GM23248 (cell line): ENCODE results near the gene IL1RAPL2. TPM values are rescaled to one million over a fixed set of nuclear protein-coding genes. Genes with fewer than 3 reads are reported as not detected.
"Not testable (repeated sequence)": the region's sequence is repeated elsewhere in the genome, so short reads cannot be mapped to it uniquely, and the experiment has no call there.

Source experiments
- DNase-seq: peaks from one replicate; pipeline ENCODE4 v3.0.0-alpha.2; 2015
- H2AFZ ChIP-seq: fragments of 200-600 bp; sonication (generic); 2 replicates; pipeline ENCODE4 v1.6.1; 2016; ENCODE audit warnings: antibody characterized with exemption
- H3F3A ChIP-seq: fragments of 200-600 bp; sonication (generic); 2 replicates; pipeline ENCODE4 v1.6.1; 2016; ENCODE audit warnings: mild to moderate bottlenecking, antibody characterized with exemption, mixed run types; ENCODE audit not compliant: insufficient read depth
- H3K27ac ChIP-seq: fragments of 200-600 bp; sonication (generic); 2 replicates; pipeline ENCODE4 v1.5.1; 2016; ENCODE audit warnings: mild to moderate bottlenecking
- H3K27me3 ChIP-seq: fragments of 200-600 bp; sonication (generic); replicated peaks from 2 replicates; pipeline ENCODE4 v1.6.1; 2016; ENCODE audit warnings: mild to moderate bottlenecking; ENCODE audit not compliant: insufficient read depth
- H3K36me3 ChIP-seq: fragments of 200-600 bp; sonication (generic); 2 replicates; pipeline ENCODE4 v1.6.1; 2016; ENCODE audit warnings: low read depth, mild to moderate bottlenecking
- H3K4me1 ChIP-seq: fragments of 200-600 bp; sonication (generic); 2 replicates; pipeline ENCODE4 v1.6.1; 2016; ENCODE audit warnings: mild to moderate bottlenecking; ENCODE audit not compliant: insufficient read depth
- H3K4me2 ChIP-seq: fragments of 200-600 bp; sonication (generic); one replicate; pipeline ENCODE4 v1.6.1; 2016; ENCODE audit warnings: mild to moderate bottlenecking; ENCODE audit not compliant: unreplicated experiment
- H3K4me3 ChIP-seq: fragments of 200-600 bp; sonication (generic); 2 replicates; pipeline ENCODE4 v1.5.1; 2016; ENCODE audit warnings: mild to moderate bottlenecking
- H3K79me2 ChIP-seq: fragments of 200-600 bp; sonication (generic); 2 replicates; pipeline ENCODE4 v1.6.1; 2016; ENCODE audit warnings: mild to moderate bottlenecking; ENCODE audit not compliant: insufficient read depth
- H3K9ac ChIP-seq: fragments of 200-600 bp; sonication (generic); 2 replicates; pipeline ENCODE4 v1.6.1; 2016; ENCODE audit warnings: mild to moderate bottlenecking
- H3K9me2 ChIP-seq: fragments of 200-600 bp; sonication (generic); 2 replicates; pipeline ENCODE4 v1.6.1; 2016; ENCODE audit warnings: mixed run types, mild to moderate bottlenecking, moderate library complexity; ENCODE audit not compliant: insufficient read depth
- H3K9me3 ChIP-seq: fragments of 200-600 bp; sonication (generic); one replicate; pipeline ENCODE4 v1.6.1; 2017; ENCODE audit warnings: low read depth
- H4K20me1 ChIP-seq: fragments of 200-600 bp; sonication (generic); 2 replicates; pipeline ENCODE4 v1.6.0; 2016; ENCODE audit not compliant: insufficient read depth
- EZH2 ChIP-seq: fragments of 200-600 bp; sonication (generic); IDR thresholded peaks from 2 replicates; pipeline ENCODE4 v1.6.1; 2018; ENCODE audit warnings: antibody characterized with exemption, mild to moderate bottlenecking; ENCODE audit not compliant: insufficient read depth, poor library complexity, severe bottlenecking
- EZH2phosphoT487 ChIP-seq: fragments of 200-600 bp; sonication (generic); IDR thresholded peaks from 2 replicates; pipeline ENCODE4 v1.6.1; 2018; ENCODE audit warnings: antibody characterized with exemption, moderate library complexity, mild to moderate bottlenecking, low read depth; ENCODE audit not compliant: insufficient read depth
- WGBS, 2 experiments: methylation state at CpG; one replicate each; pipeline ENCODE4 v1.1.6; 2015 to 2017; ENCODE audit warnings: low lambda C conversion rate in 2 of 2, low coverage in 1 of 2; ENCODE audit errors: missing lambda C conversion rate in 2 of 2; 5-methylcytosine and 5-hydroxymethylcytosine counted together
- in situ Hi-C: fragments of 300-500 bp; cut with MboI; formaldehyde crosslinking; loops from 2 replicates; pipeline ENCODE4 v1.15.0; 2020
- polyA plus RNA-seq: library from polyadenylated mRNA; unstranded; fragments of >200 nt; fragmentation: Nextera tagmentation; extraction: Ambion mirVana; gene quantifications from 2 replicates; pipeline ENCODE4 v1.2.1, GENCODE V29; 2016
- total RNA-seq: library from RNA; depleted of rRNA; stranded (reverse); fragments of >200 nt; shearing (Covaris generic); gene quantifications from 2 replicates; pipeline ENCODE4 v1.2.3, GENCODE V29; 2014

Gene IL1RAPL2
- total and polyA plus RNA-seq, 2 experiments from 2014 or later: not detected

GRCh38 chrX:104668550-104668949 is 102.6 kb downstream of the IL1RAPL2 start:
- DNase-seq: peak; percentile 4
- Histone ChIP-seq H3K27ac (no peak overlapping the region), H3K9me3 (no peaks in the 10 kb centered on the region), H3F3A (no peaks in the 10 kb centered on the region), H3K4me1 (no peaks in the 10 kb centered on the region), H3K9me2 (no peaks in the 10 kb centered on the region), H4K20me1 (no peaks in the 10 kb centered on the region), H2AFZ (no peak overlapping the region), H3K79me2 (no peaks in the 10 kb centered on the region), H3K4me2 (no peak overlapping the region), H3K36me3 (no peaks in the 10 kb centered on the region), H3K9ac (no peak overlapping the region), H3K27me3 (no peaks in the 10 kb centered on the region), H3K4me3 (no peak overlapping the region)
- TF ChIP-seq EZH2 (no peak), EZH2phosphoT487 (no peak)
- WGBS, 2 experiments: 4 to 7% methylated on average over 3 of the region's 3 CpGs
- in situ Hi-C loops: no loop called here

GRCh38 chrX:104669063-104669462 is 103.1 kb downstream of the IL1RAPL2 start:
- Histone ChIP-seq H3F3A (no peaks in the 10 kb centered on the region), H4K20me1 (no peaks in the 10 kb centered on the region), H3K36me3 (no peaks in the 10 kb centered on the region), H2AFZ (no peak overlapping the region), H3K9ac (no peak overlapping the region), H3K9me3 (no peaks in the 10 kb centered on the region), H3K4me2 (no peak overlapping the region), H3K79me2 (no peaks in the 10 kb centered on the region), H3K4me3 (no peak overlapping the region), H3K4me1 (no peaks in the 10 kb centered on the region), H3K27me3 (no peaks in the 10 kb centered on the region), H3K9me2 (no peaks in the 10 kb centered on the region), H3K27ac (no peak overlapping the region)
- TF ChIP-seq EZH2phosphoT487: no peak
- no peak for TF ChIP-seq EZH2
- no peak for DNase-seq
- 9 to 10% methylated on average over 4 of the region's 4 CpGs for WGBS, 2 experiments
- in situ Hi-C loops: no loop called here

GRCh38 chrX:104670051-104670450 is 104.1 kb downstream of the IL1RAPL2 start:
- H3K9me2 ChIP-seq: no peaks in the 10 kb centered on the region
- in situ Hi-C loops: no loop called here
- WGBS, 2 experiments: 40 to 48% methylated on average over 3 to 4 of the region's 4 CpGs
- H3K36me3 ChIP-seq: no peaks in the 10 kb centered on the region
- H3K27me3 ChIP-seq: no peaks in the 10 kb centered on the region
- H3K79me2 ChIP-seq: no peaks in the 10 kb centered on the region
- no peak overlapping the region for H3K4me2 ChIP-seq
- H3K4me1 ChIP-seq: no peaks in the 10 kb centered on the region
- H2AFZ ChIP-seq: no peak overlapping the region
- no peak for TF ChIP-seq EZH2phosphoT487
- no peak for TF ChIP-seq EZH2
- no peaks in the 10 kb centered on the region for H4K20me1 ChIP-seq
- no peaks in the 10 kb centered on the region for H3F3A ChIP-seq
- no peak overlapping the region for H3K9ac ChIP-seq
- H3K4me3 ChIP-seq: no peak overlapping the region
- no peaks in the 10 kb centered on the region for H3K9me3 ChIP-seq
- no peak for DNase-seq
- no peak overlapping the region for H3K27ac ChIP-seq

DNA sequence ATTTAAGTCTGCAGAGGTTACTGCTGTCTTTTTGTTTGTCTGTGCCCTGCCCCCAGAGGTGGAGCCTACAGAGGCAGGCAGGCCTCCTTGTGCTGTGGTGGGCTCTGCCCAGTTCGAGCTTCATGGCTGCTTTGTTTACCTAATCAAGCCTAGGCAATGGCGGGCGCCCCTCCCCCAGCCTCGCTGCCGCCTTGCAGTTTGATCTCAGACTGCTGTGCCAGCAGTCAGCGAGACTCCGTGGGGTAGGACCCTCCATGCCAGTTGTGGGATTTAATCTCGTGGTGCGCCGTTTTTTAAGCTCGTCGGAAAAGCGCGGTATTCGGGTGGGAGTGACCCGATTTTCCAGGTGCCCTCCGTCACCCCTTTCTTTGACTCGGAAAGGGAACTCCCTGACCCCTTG is 111.5 kb downstream of the IL1RAPL2 start:
- H2AFZ ChIP-seq, H3K27me3 ChIP-seq, H4K20me1 ChIP-seq, DNase-seq, H3K79me2 ChIP-seq, H3K36me3 ChIP-seq, H3K9ac ChIP-seq, H3K4me3 ChIP-seq, H3K4me1 ChIP-seq, H3K27ac ChIP-seq, H3F3A ChIP-seq, in situ Hi-C loops, H3K9me3 ChIP-seq, H3K9me2 ChIP-seq, H3K4me2 ChIP-seq: not testable (repeated sequence)
- 61 to 67% methylated on average over 12 to 17 of the region's 18 CpGs for WGBS, 2 experiments

- Histone ChIP-seq H3K9me2 (no peaks in the 10 kb centered on the region), H3K9ac (no peak overlapping the region), H3K4me2 (no peak overlapping the region), H3K4me3 (no peak overlapping the region), H3K4me1 (no peaks in the 10 kb centered on the region), H3K79me2 (no peaks in the 10 kb centered on the region), H3K9me3 (no peaks in the 10 kb centered on the region), H2AFZ (no peak overlapping the region), H3K36me3 (no peaks in the 10 kb centered on the region), H4K20me1 (no peaks in the 10 kb centered on the region), H3K27me3 (no peaks in the 10 kb centered on the region), H3F3A (no peaks in the 10 kb centered on the region), H3K27ac (no peak overlapping the region)
- no peak for DNase-seq
- no peak for TF ChIP-seq EZH2
- no peak for TF ChIP-seq EZH2phosphoT487
- in situ Hi-C loops: no loop called here
- 41% methylated on average over 2 of the region's 2 CpGs for WGBS, 2 experiments
These were observed 113.2 kb downstream of the IL1RAPL2 start for GRCh38 chrX:104679175-104679574.
